CD4-positive, alpha-beta T cell treated with Interleukin-6 for 4 hours (primary cell): ENCODE results near the gene ZG16B.
A peak's percentile ranks its signal among the peaks of the same experiment; 100 is the strongest.

Experiments used
- DNase-seq: peaks from one replicate; pipeline ENCODE4 v3.0.0-alpha.2; 2020; ENCODE audit warnings: mixed read lengths

The ZG16B gene

GRCh38 chr16:2871926-2872325, 41.8 kb downstream of the ZG16B start:
- DNase-seq: no peak

- DNase-seq: no peak
These were observed 44.2 kb downstream of the ZG16B start for GRCh38 chr16:2874032-2874911.

- peak; percentile 76 for DNase-seq
These were observed 44.8 kb downstream of the ZG16B start for GRCh38 chr16:2874912-2875362.

- no peak for DNase-seq
These were observed 49.9 kb downstream of the ZG16B start for GRCh38 chr16:2879854-2880508.
